BJ (cell line): ENCODE data around the gene MVK. TPM values are rescaled to one million over a fixed set of nuclear protein-coding genes. Genes with fewer than 3 reads are reported as not detected.

ENCODE experiments used
- CTCF ChIA-PET: fragments of 350-600 bp; formaldehyde crosslinking; extraction: SDS; loops from one replicate; lab custom pipeline; 2021; ENCODE audit warnings: antibody characterized with exemption, inconsistent platforms; lab: Yijun Ruan, JAX
- POLR2A ChIA-PET: fragments of 300-600 bp; sonication (Branson Sonifier 250); formaldehyde crosslinking; extraction: SDS; loops from one replicate; lab custom pipeline; 2021; ENCODE audit warnings: antibody characterized with exemption; lab: Charles Lee
- DNase-seq: peaks from one replicate; pipeline ENCODE4 v3.0.0-alpha.2; 2011; ENCODE audit warnings: low read depth
- H3K27me3 ChIP-seq: 2 replicates; pipeline ENCODE4 v1.6.0; 2011; ENCODE audit warnings: low read length; ENCODE audit not compliant: control insufficient read depth, insufficient read depth
- H3K36me3 ChIP-seq: 2 replicates; pipeline ENCODE4 v1.5.1; 2011; ENCODE audit warnings: low read length; ENCODE audit not compliant: control insufficient read depth, insufficient read depth
- H3K4me3 ChIP-seq: 2 replicates; pipeline ENCODE4 v1.5.1; 2011; ENCODE audit warnings: low read depth, mild to moderate bottlenecking, control low read depth, low read length
- polyA plus RNA-seq: library from polyadenylated mRNA; depleted of rRNA; stranded (reverse); fragments of >200 nt; gene quantifications from 2 replicates; pipeline ENCODE4 v1.2.3, GENCODE V29; 2011; rRNA removed
- TF ChIP-seq, protein P1 (sequence below): IDR thresholded peaks from 2 replicates; pipeline ENCODE4 v1.5.1; 2011; ENCODE audit warnings: low read depth, mild to moderate bottlenecking, control low read depth, inconsistent platforms, low read length, moderate library complexity; ENCODE audit not compliant: insufficient read depth

MVK gene
- polyA plus RNA-seq, 1 experiment: 7.5 TPM

DNA sequence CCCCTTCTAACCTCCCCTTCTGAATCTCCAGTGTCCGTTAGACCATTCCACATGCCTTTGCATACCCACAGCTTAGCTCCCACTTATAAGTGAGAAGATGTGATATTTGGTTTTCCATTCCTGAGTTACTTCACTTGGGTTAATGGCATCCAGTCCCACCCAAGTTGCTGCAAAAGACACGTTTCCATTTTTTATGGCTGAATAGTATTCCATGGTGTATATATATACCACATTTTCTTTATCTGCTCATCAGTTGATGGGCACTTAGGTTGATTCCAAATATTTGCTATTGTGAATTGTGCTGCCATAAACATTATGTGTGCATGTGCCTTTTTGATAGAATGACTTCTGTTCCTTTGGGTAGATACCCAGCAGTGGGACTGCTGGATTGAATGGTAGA, 67.8 kb downstream of the MVK start:
- H3K36me3 ChIP-seq: no peaks in the 10 kb centered on the region
- CTCF ChIA-PET: interaction anchor here (1.1 kb wide), 1 partner anchor 43 kb away, joined by 3 read pairs; no protein-coding TSS in a partner anchor
- no peak overlapping the region for H3K4me3 ChIP-seq
- peaks cover 5% of the 10 kb centered on the region for H3K27me3 ChIP-seq
- TF ChIP-seq, protein P1, sequence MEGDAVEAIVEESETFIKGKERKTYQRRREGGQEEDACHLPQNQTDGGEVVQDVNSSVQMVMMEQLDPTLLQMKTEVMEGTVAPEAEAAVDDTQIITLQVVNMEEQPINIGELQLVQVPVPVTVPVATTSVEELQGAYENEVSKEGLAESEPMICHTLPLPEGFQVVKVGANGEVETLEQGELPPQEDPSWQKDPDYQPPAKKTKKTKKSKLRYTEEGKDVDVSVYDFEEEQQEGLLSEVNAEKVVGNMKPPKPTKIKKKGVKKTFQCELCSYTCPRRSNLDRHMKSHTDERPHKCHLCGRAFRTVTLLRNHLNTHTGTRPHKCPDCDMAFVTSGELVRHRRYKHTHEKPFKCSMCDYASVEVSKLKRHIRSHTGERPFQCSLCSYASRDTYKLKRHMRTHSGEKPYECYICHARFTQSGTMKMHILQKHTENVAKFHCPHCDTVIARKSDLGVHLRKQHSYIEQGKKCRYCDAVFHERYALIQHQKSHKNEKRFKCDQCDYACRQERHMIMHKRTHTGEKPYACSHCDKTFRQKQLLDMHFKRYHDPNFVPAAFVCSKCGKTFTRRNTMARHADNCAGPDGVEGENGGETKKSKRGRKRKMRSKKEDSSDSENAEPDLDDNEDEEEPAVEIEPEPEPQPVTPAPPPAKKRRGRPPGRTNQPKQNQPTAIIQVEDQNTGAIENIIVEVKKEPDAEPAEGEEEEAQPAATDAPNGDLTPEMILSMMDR: no peak
- POLR2A ChIA-PET: no interaction called here
- DNase-seq: no peak

DNA sequence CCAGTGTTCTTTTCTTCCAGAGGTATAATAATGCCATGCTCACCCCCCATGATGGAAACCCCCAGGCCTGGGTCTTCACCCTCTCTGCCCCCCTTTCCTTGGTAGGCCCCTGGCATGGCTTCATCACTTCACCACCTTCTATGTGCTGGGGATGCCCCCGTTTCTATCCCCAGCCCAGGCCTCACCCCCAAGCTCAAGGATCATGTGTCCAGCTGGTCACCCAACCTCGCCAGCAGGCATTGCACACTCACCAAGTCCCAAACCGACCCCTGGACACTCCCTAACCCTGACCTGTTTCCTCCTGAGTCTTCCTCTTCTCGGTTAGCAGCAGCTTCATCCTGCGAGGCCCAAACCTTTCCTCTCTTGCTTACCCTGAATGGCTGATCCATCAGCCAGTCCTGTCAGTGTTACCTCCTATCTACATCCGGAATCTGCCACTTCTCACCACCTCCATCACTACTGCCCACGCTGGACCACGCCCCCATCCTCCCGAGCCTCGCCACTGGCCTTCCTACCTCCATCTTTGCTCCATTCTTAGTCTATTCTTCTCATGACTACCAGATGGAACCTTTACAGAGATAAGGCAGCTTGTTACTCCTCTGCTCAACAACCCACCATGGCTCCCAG, 69.0 kb downstream of the MVK start:
- ChIA-PET POLR2A (no interaction called here), CTCF (no interaction called here)
- Histone ChIP-seq H3K4me3 (no peak overlapping the region), H3K36me3 (no peaks in the 10 kb centered on the region), H3K27me3 (peaks cover 5% of the 10 kb centered on the region)
- no peak for DNase-seq
- TF ChIP-seq, protein P1: no peak

DNA sequence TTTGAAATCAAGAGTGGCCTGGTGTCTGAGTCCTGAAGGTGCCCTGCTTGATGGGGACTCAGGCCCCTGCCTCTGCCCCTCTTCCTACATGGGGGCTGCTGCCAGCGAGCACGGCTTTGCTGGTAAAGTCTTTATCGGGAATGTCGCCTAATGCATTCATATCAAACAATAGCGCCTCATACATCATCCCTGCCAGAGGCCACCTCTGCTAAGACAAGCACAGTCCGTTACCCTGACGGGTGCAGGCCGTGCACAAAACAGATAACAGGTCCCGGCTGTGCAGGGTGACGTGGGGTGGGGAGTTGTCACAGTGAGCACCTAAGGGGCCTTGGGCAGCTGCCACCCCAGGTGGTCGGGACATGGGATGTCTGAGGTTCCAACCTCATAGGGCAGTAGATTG, 71.6 kb downstream of the MVK start:
- CTCF ChIA-PET: no interaction called here
- peaks cover 5% of the 10 kb centered on the region for H3K27me3 ChIP-seq
- POLR2A ChIA-PET: no interaction called here

DNA sequence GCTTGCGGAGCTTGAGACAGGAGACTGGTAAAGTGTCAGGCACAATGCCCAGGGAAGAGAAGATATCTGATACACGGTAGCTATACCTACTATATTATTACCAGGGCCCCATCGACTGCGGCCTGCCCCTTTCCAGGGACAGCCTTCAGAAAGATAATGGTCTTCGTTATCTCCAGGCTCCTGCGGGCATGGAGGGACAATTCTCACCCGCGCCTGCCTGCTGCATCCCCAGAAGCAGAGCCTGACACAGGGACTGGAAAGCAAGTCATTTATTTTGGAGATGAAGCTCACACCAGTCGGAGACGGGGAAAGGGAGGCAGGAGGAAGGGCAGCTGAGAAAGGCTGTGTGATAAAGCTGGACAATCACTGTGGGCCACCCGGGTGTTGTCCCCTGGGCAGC, 72.1 kb downstream of the MVK start:
- Histone ChIP-seq H3K27me3 (peaks cover 5% of the 10 kb centered on the region), H3K36me3 (no peaks in the 10 kb centered on the region), H3K4me3 (no peak overlapping the region)
- ChIA-PET POLR2A (no interaction called here), CTCF (no interaction called here)
- no peak for DNase-seq
- TF ChIP-seq, protein P1: no peak

More for the DNA sequence above, 71.6 kb downstream of the MVK start:
- no peak for DNase-seq
- Histone ChIP-seq H3K36me3 (no peaks in the 10 kb centered on the region), H3K4me3 (no peak overlapping the region)
- TF ChIP-seq, protein P1: no peak

Other genes with a start within 250 kb of the MVK start
- gene MYO1H, start 225.9 kb upstream of the MVK start, polyA plus RNA-seq: not detected in 2 replicates
- gene KCTD10, start 96.5 kb upstream of the MVK start, polyA plus RNA-seq: 154 and 172 TPM in 2 replicates
- gene UBE3B, start 96.2 kb upstream of the MVK start, polyA plus RNA-seq: 38.9 and 43.9 TPM in 2 replicates
- gene MMAB, start 290 bp upstream of the MVK start, polyA plus RNA-seq: 16.3 and 22.2 TPM in 2 replicates
- 0.12 and 0.36 TPM in 2 replicates for gene FAM222A, start 140.0 kb downstream of the MVK start, polyA plus RNA-seq